ENCODE data around the gene OR2T34. TPM values are rescaled to one million over a fixed set of nuclear protein-coding genes. Genes with fewer than 3 reads are reported as not detected.

Gene OR2T34
- total and polyA plus RNA-seq, 8 donors, result not detected

DNA sequence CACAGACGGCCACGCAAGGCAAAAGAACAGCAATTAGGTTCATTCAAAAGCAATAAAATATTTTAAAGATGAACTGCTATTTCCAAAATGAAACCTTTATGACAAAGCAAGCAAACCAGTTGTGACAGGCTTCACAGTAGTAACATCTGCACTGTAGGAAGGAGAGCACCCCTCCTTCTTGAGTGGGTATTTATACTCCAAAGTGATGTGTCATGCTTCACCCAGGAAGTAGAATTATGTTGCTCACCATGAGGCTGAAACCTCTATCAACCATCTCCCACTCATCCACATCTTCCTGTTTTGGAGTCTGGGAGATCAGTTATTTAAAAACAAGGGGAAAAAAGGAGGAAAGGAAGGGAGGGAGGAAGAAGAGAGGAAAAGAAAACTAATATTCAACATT is 22.1 kb upstream of the OR2T34 start:
- H3K27me3 ChIP-seq, result no peaks in the 10 kb centered on the region
- H3K27ac ChIP-seq, result no peak overlapping the region
- H3K4me3 ChIP-seq, result no peak overlapping the region
- TF ChIP-seq POLR2A (IDR thresholded peaks at IDR 0.05) (no peak), POLR2AphosphoS5 (IDR thresholded peaks at IDR 0.05) (no peak), EP300 (IDR thresholded peaks at IDR 0.05) (no peak)
- TF ChIP-seq, protein P1, sequence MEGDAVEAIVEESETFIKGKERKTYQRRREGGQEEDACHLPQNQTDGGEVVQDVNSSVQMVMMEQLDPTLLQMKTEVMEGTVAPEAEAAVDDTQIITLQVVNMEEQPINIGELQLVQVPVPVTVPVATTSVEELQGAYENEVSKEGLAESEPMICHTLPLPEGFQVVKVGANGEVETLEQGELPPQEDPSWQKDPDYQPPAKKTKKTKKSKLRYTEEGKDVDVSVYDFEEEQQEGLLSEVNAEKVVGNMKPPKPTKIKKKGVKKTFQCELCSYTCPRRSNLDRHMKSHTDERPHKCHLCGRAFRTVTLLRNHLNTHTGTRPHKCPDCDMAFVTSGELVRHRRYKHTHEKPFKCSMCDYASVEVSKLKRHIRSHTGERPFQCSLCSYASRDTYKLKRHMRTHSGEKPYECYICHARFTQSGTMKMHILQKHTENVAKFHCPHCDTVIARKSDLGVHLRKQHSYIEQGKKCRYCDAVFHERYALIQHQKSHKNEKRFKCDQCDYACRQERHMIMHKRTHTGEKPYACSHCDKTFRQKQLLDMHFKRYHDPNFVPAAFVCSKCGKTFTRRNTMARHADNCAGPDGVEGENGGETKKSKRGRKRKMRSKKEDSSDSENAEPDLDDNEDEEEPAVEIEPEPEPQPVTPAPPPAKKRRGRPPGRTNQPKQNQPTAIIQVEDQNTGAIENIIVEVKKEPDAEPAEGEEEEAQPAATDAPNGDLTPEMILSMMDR (IDR thresholded peaks at IDR 0.05), result no peak
- 64 to 87% (median 76%) methylated on average over 2 of the region's 2 CpGs for WGBS, 5 donors
- no peaks in the 10 kb centered on the region for H3K4me1 ChIP-seq
- H3K9me3 ChIP-seq, result no peaks in the 10 kb centered on the region
- DNase-seq, result no peak
- no peaks in the 10 kb centered on the region for H3K36me3 ChIP-seq
- intact Hi-C loops (cut with DNase I; ENCODE audit: low total_unique reads), result no loop called here

DNA sequence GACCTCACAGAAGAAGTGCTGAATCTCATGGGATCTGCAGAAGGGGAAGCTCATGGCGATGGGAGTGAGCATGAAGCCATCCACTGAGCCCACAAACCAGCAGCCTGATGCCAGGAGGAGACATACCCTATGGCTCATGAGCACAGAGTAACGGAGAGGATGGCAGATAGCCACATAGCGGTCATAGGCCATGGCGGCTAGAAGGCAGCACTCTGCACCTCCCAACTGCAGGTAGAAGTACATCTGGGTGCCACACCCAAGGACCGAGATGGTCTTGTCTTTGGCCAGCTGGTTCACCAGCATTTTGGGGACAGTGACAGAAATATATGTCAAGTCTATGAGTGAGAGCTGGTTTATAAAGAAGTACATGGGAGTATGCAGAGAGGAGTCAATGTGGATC is 18.7 kb upstream of the OR2T34 start:
- no peaks in the 10 kb centered on the region for H3K4me1 ChIP-seq
- H3K27ac ChIP-seq, result no peak overlapping the region
- TF ChIP-seq, protein P1 (IDR thresholded peaks at IDR 0.05), result no peak
- TF ChIP-seq POLR2A (IDR thresholded peaks at IDR 0.05) (no peak), EP300 (IDR thresholded peaks at IDR 0.05) (no peak), POLR2AphosphoS5 (IDR thresholded peaks at IDR 0.05) (no peak)
- DNase-seq, result no peak
- H3K4me3 ChIP-seq, result no peak overlapping the region
- intact Hi-C loops (cut with DNase I; ENCODE audit: low total_unique reads), result no loop called here
- no peaks in the 10 kb centered on the region for H3K27me3 ChIP-seq
- no peaks in the 10 kb centered on the region for H3K9me3 ChIP-seq
- H3K36me3 ChIP-seq, result no peaks in the 10 kb centered on the region
- 83 to 90% (median 87%) methylated on average over 5 of the region's 5 CpGs for WGBS, 5 donors

DNA sequence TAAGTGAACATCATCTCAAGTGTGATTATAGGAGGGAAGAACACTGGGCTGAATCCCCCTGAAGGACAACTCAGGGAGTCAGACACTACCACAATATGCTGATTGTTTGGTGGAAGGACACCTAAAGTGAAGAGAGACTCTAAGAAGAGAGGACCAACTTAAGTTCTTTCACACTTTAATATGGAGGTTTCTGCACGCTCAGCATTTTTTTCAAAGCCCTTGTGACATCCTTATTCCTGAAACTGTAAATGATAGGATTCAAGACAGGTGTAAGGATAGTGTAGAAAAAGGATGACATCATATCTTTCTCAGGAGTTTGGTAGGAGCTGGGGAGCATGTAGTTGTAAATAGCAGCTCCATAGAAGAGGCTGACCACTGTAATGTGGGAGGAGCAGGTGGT is 18.1 kb upstream of the OR2T34 start:
- TF ChIP-seq POLR2AphosphoS5 (IDR thresholded peaks at IDR 0.05) (no peak), EP300 (IDR thresholded peaks at IDR 0.05) (no peak), POLR2A (IDR thresholded peaks at IDR 0.05) (no peak)
- TF ChIP-seq, protein P1 (IDR thresholded peaks at IDR 0.05), result no peak
- Histone ChIP-seq H3K36me3 (no peaks in the 10 kb centered on the region), H3K4me3 (no peak overlapping the region), H3K9me3 (no peaks in the 10 kb centered on the region), H3K27me3 (no peaks in the 10 kb centered on the region), H3K4me1 (no peaks in the 10 kb centered on the region), H3K27ac (no peak overlapping the region)
- WGBS, 5 donors, result 76 to 83% (median 78%) methylated on average over 1 of the region's 1 CpG
- no peak for DNase-seq
- intact Hi-C loops (cut with DNase I; ENCODE audit: low total_unique reads), result no loop called here

DNA sequence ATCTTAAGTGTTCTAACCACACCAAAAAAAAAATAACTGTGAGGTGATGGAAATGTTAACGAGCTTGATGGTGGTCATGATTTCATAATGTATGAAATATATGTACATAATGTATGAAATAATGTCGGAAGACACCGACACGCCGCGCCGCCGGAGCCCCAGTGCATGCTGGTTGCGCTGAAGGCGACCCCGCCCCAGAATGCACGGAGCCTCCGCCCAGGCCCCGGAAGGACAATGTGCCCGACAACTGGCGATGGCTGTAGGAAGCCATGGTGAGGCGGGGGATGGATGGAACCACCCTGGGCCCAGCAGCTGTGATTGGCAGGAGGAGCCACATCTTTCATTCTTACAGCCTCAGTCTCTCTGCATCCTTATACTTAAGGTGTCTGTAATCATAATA is 15.5 kb upstream of the OR2T34 start:
- 89 to 92% (median 91%) methylated on average over 17 of the region's 17 CpGs for WGBS, 5 donors
- H3K4me1 ChIP-seq, result no peaks in the 10 kb centered on the region
- no peaks in the 10 kb centered on the region for H3K27me3 ChIP-seq
- no peaks in the 10 kb centered on the region for H3K36me3 ChIP-seq
- no peak for DNase-seq
- no peaks in the 10 kb centered on the region for H3K9me3 ChIP-seq
- H3K27ac ChIP-seq, result no peak overlapping the region
- intact Hi-C loops (cut with DNase I; ENCODE audit: low total_unique reads), result no loop called here
- TF ChIP-seq, protein P1 (IDR thresholded peaks at IDR 0.05), result no peak
- TF ChIP-seq EP300 (IDR thresholded peaks at IDR 0.05), result no peak
- TF ChIP-seq POLR2AphosphoS5 (IDR thresholded peaks at IDR 0.05), result no peak
- TF ChIP-seq POLR2A (IDR thresholded peaks at IDR 0.05), result no peak
- no peak overlapping the region for H3K4me3 ChIP-seq

Data from stomach (tissue), 9 donors.